ENCODE data around the gene PGM1.
A peak's percentile ranks its signal among the peaks of the same experiment; 100 is the strongest.

Gene PGM1

DNA sequence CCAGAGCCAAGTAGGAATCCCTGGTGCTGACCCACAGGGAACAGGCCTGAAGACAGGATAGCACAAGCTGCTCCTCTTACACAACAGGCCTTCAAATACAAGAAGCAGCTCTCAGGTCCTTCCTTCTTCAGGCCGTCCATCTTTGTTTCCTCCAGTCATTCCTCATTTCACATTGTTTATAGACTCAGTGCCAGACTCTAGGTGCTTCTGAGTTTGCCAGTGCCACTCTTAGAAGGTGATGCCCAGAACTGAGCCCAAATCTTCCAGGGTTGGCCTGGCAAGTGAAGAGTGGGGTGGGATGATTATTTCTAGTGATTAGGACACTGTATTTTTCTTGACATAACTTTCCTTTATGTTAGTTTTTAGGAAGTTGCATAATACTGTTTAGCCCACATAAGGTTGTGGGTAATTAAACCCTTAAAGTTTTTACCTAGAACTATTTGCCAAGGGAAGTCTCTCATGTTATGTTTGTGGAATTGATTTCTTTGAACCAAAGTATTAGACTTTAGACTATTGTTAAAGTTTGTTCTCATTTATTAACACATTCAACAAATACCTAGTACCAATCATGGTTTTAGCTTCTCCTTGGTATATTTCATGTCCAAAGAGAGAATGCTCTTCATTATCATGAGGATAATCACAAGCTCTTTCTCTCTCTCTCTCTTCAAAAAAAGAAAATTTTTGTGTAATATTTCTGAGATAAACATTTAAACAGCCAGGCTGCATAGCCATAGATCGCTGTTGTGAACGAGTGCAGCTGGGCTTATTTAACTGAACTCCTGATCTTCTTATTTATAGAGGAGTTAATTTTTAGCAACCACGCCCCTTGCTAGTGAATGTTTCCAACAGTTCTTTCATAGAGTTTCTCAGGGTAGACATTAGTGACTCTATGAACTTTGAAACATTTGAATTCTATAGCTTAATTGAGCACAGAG lies 47.7 kb downstream of the PGM1 start:
- Histone ChIP-seq H3K36me3 (ENCODE audit: control insufficient read depth in 1 of 2, insufficient read depth in 2 of 2, low read length in 2 of 2) (peaks cover 19 to 45% of the 10 kb centered on the region in 2 donors), H3K9me3 (ENCODE audit: control insufficient read depth in 1 of 2, low read length in 2 of 2) (no peaks in the 10 kb centered on the region), H3K4me1 (ENCODE audit: control insufficient read depth in 1 of 2, insufficient read depth in 2 of 2, low read length in 2 of 2) (peaks cover 46 to 59% of the 10 kb centered on the region in 2 donors), H3K4me3 (ENCODE audit: low read depth in 1 of 2, low read length in 2 of 2) (no peak overlapping the region), H3K27ac (ENCODE audit: low read depth, low read length) (peak overlapping the region; percentile 54), H3K27me3 (ENCODE audit: control insufficient read depth in 1 of 2, insufficient read depth in 2 of 2, low read length in 2 of 2) (no peaks in the 10 kb centered on the region), H3K9ac (ENCODE audit: low read depth in 1 of 2, low read length in 2 of 2) (peak overlapping the region in 1 of 2 donors; percentile 4)

DNA sequence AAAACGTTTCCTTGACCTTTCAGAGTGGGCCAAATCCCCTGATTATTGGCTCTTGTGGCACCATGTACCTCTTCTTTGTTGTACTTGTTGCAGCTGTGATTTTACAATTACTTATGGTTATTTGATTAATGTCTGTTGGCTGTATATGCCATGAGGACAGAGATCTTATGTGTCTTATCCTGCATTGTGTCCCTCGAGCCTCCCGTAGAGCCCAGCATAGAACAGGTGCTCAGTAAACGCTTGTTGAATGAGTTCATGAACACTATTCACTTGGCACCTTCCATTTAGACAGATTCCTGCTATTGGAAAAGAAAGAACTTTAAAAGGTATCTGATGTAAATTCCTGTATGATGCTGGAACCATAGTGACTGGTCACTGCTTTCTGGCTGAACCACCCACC lies 48.4 kb downstream of the PGM1 start:
- Histone ChIP-seq H3K27me3 (ENCODE audit: control insufficient read depth in 1 of 2, insufficient read depth in 2 of 2, low read length in 2 of 2) (no peaks in the 10 kb centered on the region), H3K4me3 (ENCODE audit: low read depth in 1 of 2, low read length in 2 of 2) (no peak overlapping the region), H3K27ac (ENCODE audit: low read depth, low read length) (peak overlapping the region; percentile 54), H3K4me1 (ENCODE audit: control insufficient read depth in 1 of 2, insufficient read depth in 2 of 2, low read length in 2 of 2) (peaks cover 46 to 59% of the 10 kb centered on the region in 2 donors), H3K9ac (ENCODE audit: low read depth in 1 of 2, low read length in 2 of 2) (peak overlapping the region in 1 of 2 donors; percentile 4), H3K9me3 (ENCODE audit: control insufficient read depth in 1 of 2, low read length in 2 of 2) (no peaks in the 10 kb centered on the region), H3K36me3 (ENCODE audit: control insufficient read depth in 1 of 2, insufficient read depth in 2 of 2, low read length in 2 of 2) (peaks cover 18 to 38% of the 10 kb centered on the region in 2 donors)

DNA sequence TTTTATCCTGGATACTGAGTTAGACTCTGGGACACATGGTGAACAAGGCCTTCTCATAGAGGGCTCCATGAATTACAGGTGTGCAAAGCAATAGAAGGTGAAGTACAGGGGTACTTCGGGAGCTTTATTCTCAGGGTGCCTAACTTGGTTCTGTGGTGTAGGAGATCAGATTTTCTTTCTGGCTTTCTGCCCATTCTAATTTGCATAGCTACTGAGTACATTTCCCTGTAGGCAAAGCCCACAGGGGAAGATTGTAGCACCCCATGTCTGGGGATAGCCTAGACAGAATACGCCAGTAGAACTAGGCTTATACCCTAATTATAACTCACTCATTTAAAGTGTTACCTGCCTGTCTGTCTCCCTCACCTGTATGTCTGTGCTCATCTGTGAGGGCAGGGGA lies 49.7 kb downstream of the PGM1 start:
- Histone ChIP-seq H3K27ac (ENCODE audit: low read depth, low read length) (no peak overlapping the region), H3K4me1 (ENCODE audit: control insufficient read depth in 1 of 2, insufficient read depth in 2 of 2, low read length in 2 of 2) (peaks cover 46 to 59% of the 10 kb centered on the region in 2 donors), H3K4me3 (ENCODE audit: low read depth in 1 of 2, low read length in 2 of 2) (no peak overlapping the region), H3K36me3 (ENCODE audit: control insufficient read depth in 1 of 2, insufficient read depth in 2 of 2, low read length in 2 of 2) (peaks cover 7 to 25% of the 10 kb centered on the region in 2 donors), H3K9ac (ENCODE audit: low read depth in 1 of 2, low read length in 2 of 2) (no peak overlapping the region), H3K9me3 (ENCODE audit: control insufficient read depth in 1 of 2, low read length in 2 of 2) (no peaks in the 10 kb centered on the region), H3K27me3 (ENCODE audit: control insufficient read depth in 1 of 2, insufficient read depth in 2 of 2, low read length in 2 of 2) (no peaks in the 10 kb centered on the region)

- no peaks in the 10 kb centered on the region for H3K9me3 ChIP-seq (ENCODE audit: control insufficient read depth in 1 of 2, low read length in 2 of 2)
- peaks cover 46 to 59% of the 10 kb centered on the region in 2 donors for H3K4me1 ChIP-seq (ENCODE audit: control insufficient read depth in 1 of 2, insufficient read depth in 2 of 2, low read length in 2 of 2)
- H3K4me3 ChIP-seq (ENCODE audit: low read depth in 1 of 2, low read length in 2 of 2): no peak overlapping the region
- H3K27ac ChIP-seq (ENCODE audit: low read depth, low read length): no peak overlapping the region
- H3K9ac ChIP-seq (ENCODE audit: low read depth in 1 of 2, low read length in 2 of 2): no peak overlapping the region
- no peaks in the 10 kb centered on the region for H3K27me3 ChIP-seq (ENCODE audit: control insufficient read depth in 1 of 2, insufficient read depth in 2 of 2, low read length in 2 of 2)
- H3K36me3 ChIP-seq (ENCODE audit: control insufficient read depth in 1 of 2, insufficient read depth in 2 of 2, low read length in 2 of 2): peaks cover 6 to 25% of the 10 kb centered on the region in 2 donors
Measured at GRCh38 chr1:63643517-63643916, 50.3 kb downstream of the PGM1 start.

GRCh38 chr1:63643926-63644325 lies 50.7 kb downstream of the PGM1 start:
- peaks cover 7 to 25% of the 10 kb centered on the region in 2 donors for H3K36me3 ChIP-seq (ENCODE audit: control insufficient read depth in 1 of 2, insufficient read depth in 2 of 2, low read length in 2 of 2)
- peaks cover 46 to 59% of the 10 kb centered on the region in 2 donors for H3K4me1 ChIP-seq (ENCODE audit: control insufficient read depth in 1 of 2, insufficient read depth in 2 of 2, low read length in 2 of 2)
- H3K9me3 ChIP-seq (ENCODE audit: control insufficient read depth in 1 of 2, low read length in 2 of 2): no peaks in the 10 kb centered on the region
- H3K4me3 ChIP-seq (ENCODE audit: low read depth in 1 of 2, low read length in 2 of 2): peak overlapping the region in 1 of 2 donors; percentile 15
- H3K27ac ChIP-seq (ENCODE audit: low read depth, low read length): no peak overlapping the region
- H3K27me3 ChIP-seq (ENCODE audit: control insufficient read depth in 1 of 2, insufficient read depth in 2 of 2, low read length in 2 of 2): no peaks in the 10 kb centered on the region
- no peak overlapping the region for H3K9ac ChIP-seq (ENCODE audit: low read depth in 1 of 2, low read length in 2 of 2)

- Histone ChIP-seq H3K4me3 (ENCODE audit: low read depth in 1 of 2, low read length in 2 of 2) (no peak overlapping the region), H3K36me3 (ENCODE audit: control insufficient read depth in 1 of 2, insufficient read depth in 2 of 2, low read length in 2 of 2) (peaks cover 10 to 24% of the 10 kb centered on the region in 2 donors), H3K27ac (ENCODE audit: low read depth, low read length) (no peak overlapping the region), H3K4me1 (ENCODE audit: control insufficient read depth in 1 of 2, insufficient read depth in 2 of 2, low read length in 2 of 2) (peaks cover 36 to 47% of the 10 kb centered on the region in 2 donors), H3K27me3 (ENCODE audit: control insufficient read depth in 1 of 2, insufficient read depth in 2 of 2, low read length in 2 of 2) (no peaks in the 10 kb centered on the region), H3K9me3 (ENCODE audit: control insufficient read depth in 1 of 2, low read length in 2 of 2) (no peaks in the 10 kb centered on the region), H3K9ac (ENCODE audit: low read depth in 1 of 2, low read length in 2 of 2) (no peak overlapping the region)
Measured at GRCh38 chr1:63645317-63645716, 52.1 kb downstream of the PGM1 start.

DNA sequence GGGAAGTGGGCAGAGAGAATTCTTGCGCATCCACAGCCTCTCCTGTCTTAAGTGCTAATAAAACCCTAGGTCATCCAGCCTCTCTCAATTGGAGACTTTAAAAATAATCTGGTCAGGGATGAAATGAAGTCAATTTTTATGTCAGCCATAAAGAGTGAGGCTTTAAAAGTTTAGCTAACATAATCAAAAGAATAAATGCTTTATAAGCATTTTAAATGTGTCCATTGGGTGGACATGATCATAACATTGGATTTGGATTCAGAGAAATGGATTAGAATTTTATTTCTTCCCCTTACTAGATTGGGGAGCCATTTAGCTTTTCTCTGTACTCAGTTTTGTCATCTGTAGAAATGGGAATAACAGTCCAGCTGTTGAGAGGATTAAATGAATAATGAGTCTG lies 55.5 kb downstream of the PGM1 start:
- Histone ChIP-seq H3K4me1 (ENCODE audit: control insufficient read depth in 1 of 2, insufficient read depth in 2 of 2, low read length in 2 of 2) (peaks cover 12 to 13% of the 10 kb centered on the region in 2 donors), H3K27ac (ENCODE audit: low read depth, low read length) (no peak overlapping the region), H3K9me3 (ENCODE audit: control insufficient read depth in 1 of 2, low read length in 2 of 2) (no peaks in the 10 kb centered on the region), H3K27me3 (ENCODE audit: control insufficient read depth in 1 of 2, insufficient read depth in 2 of 2, low read length in 2 of 2) (no peaks in the 10 kb centered on the region), H3K4me3 (ENCODE audit: low read depth in 1 of 2, low read length in 2 of 2) (no peak overlapping the region), H3K36me3 (ENCODE audit: control insufficient read depth in 1 of 2, insufficient read depth in 2 of 2, low read length in 2 of 2) (peaks cover 20 to 52% of the 10 kb centered on the region in 2 donors), H3K9ac (ENCODE audit: low read depth in 1 of 2, low read length in 2 of 2) (no peak overlapping the region)

- H3K9ac ChIP-seq (ENCODE audit: low read depth in 1 of 2, low read length in 2 of 2): no peak overlapping the region
- H3K27ac ChIP-seq (ENCODE audit: low read depth, low read length): no peak overlapping the region
- peaks cover 25 to 71% of the 10 kb centered on the region in 2 donors for H3K36me3 ChIP-seq (ENCODE audit: control insufficient read depth in 1 of 2, insufficient read depth in 2 of 2, low read length in 2 of 2)
- H3K27me3 ChIP-seq (ENCODE audit: control insufficient read depth in 1 of 2, insufficient read depth in 2 of 2, low read length in 2 of 2): no peaks in the 10 kb centered on the region
- H3K4me3 ChIP-seq (ENCODE audit: low read depth in 1 of 2, low read length in 2 of 2): no peak overlapping the region
- no peaks in the 10 kb centered on the region for H3K9me3 ChIP-seq (ENCODE audit: control insufficient read depth in 1 of 2, low read length in 2 of 2)
- no peaks in the 10 kb centered on the region for H3K4me1 ChIP-seq (ENCODE audit: control insufficient read depth in 1 of 2, insufficient read depth in 2 of 2, low read length in 2 of 2)
Measured at GRCh38 chr1:63651161-63651701, 58.0 kb downstream of the PGM1 start.

DNA sequence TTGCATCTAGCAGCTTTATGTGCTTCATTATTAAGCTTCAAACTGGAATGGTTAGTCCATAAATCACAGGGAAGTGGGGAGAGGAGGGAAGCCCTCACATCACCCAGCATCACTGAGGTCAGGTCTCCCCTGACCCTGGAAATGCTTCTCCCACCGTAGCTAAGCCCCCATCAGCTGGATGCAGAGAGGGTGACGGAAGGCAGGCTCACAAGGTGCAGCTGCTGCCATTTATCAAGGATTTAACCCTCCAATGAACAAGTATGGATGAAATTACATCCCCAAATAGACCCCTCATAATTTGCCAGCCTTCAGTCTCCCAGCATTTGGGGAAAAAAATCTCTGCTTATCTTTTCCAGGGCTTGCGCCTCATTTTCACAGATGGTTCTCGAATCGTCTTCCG lies 60.8 kb downstream of the PGM1 start:
- peaks cover 18 to 71% of the 10 kb centered on the region in 2 donors for H3K36me3 ChIP-seq (ENCODE audit: control insufficient read depth in 1 of 2, insufficient read depth in 2 of 2, low read length in 2 of 2)
- no peak overlapping the region for H3K4me3 ChIP-seq (ENCODE audit: low read depth in 1 of 2, low read length in 2 of 2)
- H3K9me3 ChIP-seq (ENCODE audit: control insufficient read depth in 1 of 2, low read length in 2 of 2): no peaks in the 10 kb centered on the region
- no peak overlapping the region for H3K9ac ChIP-seq (ENCODE audit: low read depth in 1 of 2, low read length in 2 of 2)
- H3K27ac ChIP-seq (ENCODE audit: low read depth, low read length): no peak overlapping the region
- H3K4me1 ChIP-seq (ENCODE audit: control insufficient read depth in 1 of 2, insufficient read depth in 2 of 2, low read length in 2 of 2): no peaks in the 10 kb centered on the region
- H3K27me3 ChIP-seq (ENCODE audit: control insufficient read depth in 1 of 2, insufficient read depth in 2 of 2, low read length in 2 of 2): no peaks in the 10 kb centered on the region

GRCh38 chr1:63659448-63659847 lies 66.2 kb downstream of the PGM1 start:
- Histone ChIP-seq H3K27me3 (ENCODE audit: control insufficient read depth in 1 of 2, insufficient read depth in 2 of 2, low read length in 2 of 2) (no peaks in the 10 kb centered on the region), H3K9me3 (ENCODE audit: control insufficient read depth in 1 of 2, low read length in 2 of 2) (no peaks in the 10 kb centered on the region), H3K4me1 (ENCODE audit: control insufficient read depth in 1 of 2, insufficient read depth in 2 of 2, low read length in 2 of 2) (no peaks in the 10 kb centered on the region), H3K36me3 (ENCODE audit: control insufficient read depth in 1 of 2, insufficient read depth in 2 of 2, low read length in 2 of 2) (peaks cover 15 to 48% of the 10 kb centered on the region in 2 donors), H3K27ac (ENCODE audit: low read depth, low read length) (no peak overlapping the region), H3K4me3 (ENCODE audit: low read depth in 1 of 2, low read length in 2 of 2) (no peak overlapping the region), H3K9ac (ENCODE audit: low read depth in 1 of 2, low read length in 2 of 2) (no peak overlapping the region)

All from duodenal mucosa (tissue), 2 donors.